IMR-90 (cell line): ENCODE measurements around the gene AKT3. TPM values are rescaled to one million over a fixed set of nuclear protein-coding genes. Genes with fewer than 3 reads are reported as not detected.

Experiments used
- ATAC-seq: fragments of 200-7000 bp; cut with Tn5 transposase; 2 replicates; pipeline ENCODE4 v1.9.1; 2020; ENCODE audit warnings: low read depth, mild to moderate bottlenecking, moderate library complexity
- BruUV-seq: library from RNA; stranded (reverse); fragments of 400-500 nt; replicated peaks from 2 replicates; lab custom pipeline; 2021; lab: Mats Ljungman, UMichigan
- CTCF ChIA-PET: fragments of 300-600 bp; formaldehyde crosslinking; extraction: SDS; loops from one replicate; lab custom pipeline; 2021; ENCODE audit warnings: antibody characterized with exemption; lab: Yijun Ruan, JAX
- POLR2A ChIA-PET: fragments of 300-600 bp; sonication (Branson Sonifier 250); formaldehyde crosslinking; loops from one replicate; lab custom pipeline; 2022; ENCODE audit warnings: antibody characterized with exemption; ENCODE audit not compliant: unreplicated experiment; lab: Charles Lee
- DNase-seq: peaks from one replicate; pipeline ENCODE4 v3.0.0; 2013
- H2AFZ ChIP-seq: replicated peaks from 2 replicates; pipeline ENCODE3; 2013; ENCODE audit warnings: low read length, mild to moderate bottlenecking; ENCODE audit not compliant: poor library complexity
- H2AK5ac ChIP-seq: 2 replicates; pipeline ENCODE4 v1.6.1; 2013; ENCODE audit warnings: low read depth, low read length, inconsistent platforms
- H2AK9ac ChIP-seq: replicated peaks from 2 replicates; pipeline ENCODE3; 2013; ENCODE audit warnings: mild to moderate bottlenecking, low read depth, low read length, moderate library complexity; ENCODE audit not compliant: poor library complexity
- H2BK120ac ChIP-seq: 2 replicates; pipeline ENCODE4 v1.6.1; 2013; ENCODE audit warnings: low read depth, low read length, inconsistent platforms
- H2BK15ac ChIP-seq: 3 replicates; pipeline ENCODE4 v1.6.1; 2013; ENCODE audit warnings: low read depth, low read length, inconsistent platforms
- H2BK20ac ChIP-seq: 2 replicates; pipeline ENCODE4 v1.6.1; 2013; ENCODE audit warnings: low read depth, mild to moderate bottlenecking, inconsistent platforms, low read length, moderate library complexity
- H2BK5ac ChIP-seq: 2 replicates; pipeline ENCODE4 v1.6.1; 2013; ENCODE audit warnings: mild to moderate bottlenecking, low read depth, low read length, inconsistent platforms; ENCODE audit not compliant: poor library complexity, severe bottlenecking
- H3K14ac ChIP-seq: replicated peaks from 2 replicates; pipeline ENCODE4 v1.6.1; 2013; ENCODE audit warnings: low read depth, low read length, inconsistent platforms
- H3K18ac ChIP-seq: 2 replicates; pipeline ENCODE4 v1.6.1; 2013; ENCODE audit warnings: low read depth, low read length, control low read depth
- H3K23ac ChIP-seq: 2 replicates; pipeline ENCODE4 v1.6.1; 2013; ENCODE audit warnings: low read depth, low read length, inconsistent platforms
- H3K27ac ChIP-seq: 2 replicates; pipeline ENCODE4 v1.5.1; 2013; ENCODE audit warnings: mild to moderate bottlenecking, control low read depth, low read length; ENCODE audit not compliant: insufficient read depth
- H3K27me3 ChIP-seq: 2 replicates; pipeline ENCODE4 v1.6.1; 2013; ENCODE audit warnings: low read length; ENCODE audit not compliant: control insufficient read depth, insufficient read depth
- H3K36me3 ChIP-seq: 2 replicates; pipeline ENCODE4 v1.6.1; 2013; ENCODE audit warnings: low read length, mixed read lengths; ENCODE audit not compliant: control insufficient read depth, insufficient read depth
- H3K4ac ChIP-seq: 2 replicates; pipeline ENCODE4 v1.6.1; 2013; ENCODE audit warnings: low read depth, low read length, inconsistent platforms
- H3K4me1 ChIP-seq: 2 replicates; pipeline ENCODE4 v1.6.1; 2013; ENCODE audit warnings: low read length, mixed read lengths; ENCODE audit not compliant: control insufficient read depth, insufficient read depth
- H3K4me2 ChIP-seq: 2 replicates; pipeline ENCODE4 v1.6.1; 2013; ENCODE audit warnings: low read depth, mild to moderate bottlenecking, control low read depth, low read length, moderate library complexity
- H3K4me3 ChIP-seq: 2 replicates; pipeline ENCODE4 v1.5.1; 2013; ENCODE audit warnings: low read depth, mild to moderate bottlenecking, control low read depth, low read length, moderate library complexity; ENCODE audit not compliant: insufficient read depth
- H3K56ac ChIP-seq: 2 replicates; pipeline ENCODE4 v1.6.1; 2013; ENCODE audit warnings: low read length, inconsistent platforms; ENCODE audit not compliant: insufficient read depth; ENCODE audit errors: extremely low read depth
- H3K79me1 ChIP-seq, 2 experiments: 2 replicates each; pipeline ENCODE4 v1.6.1; 2013; ENCODE audit warnings: low read length in 2 of 2, inconsistent platforms in 1 of 2, low read depth in 1 of 2
- H3K9ac ChIP-seq: 2 replicates; pipeline ENCODE4 v1.6.1; 2013; ENCODE audit warnings: low read depth, low read length, control low read depth
- H3K9me1 ChIP-seq: 2 replicates; pipeline ENCODE4 v1.6.1; 2013; ENCODE audit warnings: low read length, inconsistent platforms; ENCODE audit not compliant: insufficient read depth
- H3K9me3 ChIP-seq: 2 replicates; pipeline ENCODE4 v1.6.1; 2013; ENCODE audit warnings: low read length; ENCODE audit not compliant: control insufficient read depth, insufficient read depth
- H4K20me1 ChIP-seq: 2 replicates; pipeline ENCODE4 v1.6.1; 2013; ENCODE audit warnings: low read length, inconsistent platforms; ENCODE audit not compliant: insufficient read depth
- H4K5ac ChIP-seq: 2 replicates; pipeline ENCODE4 v1.6.1; 2013; ENCODE audit warnings: mild to moderate bottlenecking, low read depth, low read length, control low read depth
- H4K8ac ChIP-seq, 2 experiments: 2 replicates each; pipeline ENCODE4 v1.6.1; 2013; ENCODE audit warnings: low read depth in 2 of 2, low read length in 2 of 2, control low read depth in 1 of 2, inconsistent platforms in 1 of 2
- H4K91ac ChIP-seq: 2 replicates; pipeline ENCODE4 v1.6.1; 2013; ENCODE audit warnings: low read depth, low read length, inconsistent platforms; ENCODE audit not compliant: insufficient read depth
- FOS ChIP-seq: fragments of 150-350 bp; IDR thresholded peaks from 2 replicates; pipeline ENCODE4 v1.6.1; 2016; ENCODE audit warnings: low read depth, low read length
- MAZ ChIP-seq: IDR thresholded peaks from 2 replicates; pipeline ENCODE4 v1.6.1; 2012; ENCODE audit warnings: low read depth, mild to moderate bottlenecking, low read length, improper control_type of control experiment, moderate library complexity, borderline replicate concordance
- NFE2L2 ChIP-seq: fragments of 150-350 bp; IDR thresholded peaks from 2 replicates; pipeline ENCODE4 v1.6.1; 2016; ENCODE audit warnings: low read depth, mild to moderate bottlenecking, low read length
- POLR2A ChIP-seq: IDR thresholded peaks from 2 replicates; pipeline ENCODE4 v1.6.1; 2012; ENCODE audit warnings: mild to moderate bottlenecking, low read depth, low read length
- RCOR1 ChIP-seq: IDR thresholded peaks from 2 replicates; pipeline ENCODE4 v1.6.1; 2012; ENCODE audit warnings: mild to moderate bottlenecking, low read length, improper control_type of control experiment; ENCODE audit not compliant: insufficient replicate concordance
- WGBS, 2 experiments: methylation state at CpG; one replicate each; pipeline versions ENCODE4 v1.1.5 to v1.1.7; 2013; ENCODE audit warnings: missing lambda C conversion rate in 2 of 2; ENCODE audit not compliant: insufficient read length in 1 of 2; ENCODE audit errors: extremely low coverage in 2 of 2; 5-methylcytosine and 5-hydroxymethylcytosine counted together
- dilution Hi-C: fragments of 300-500 bp; cut with HindIII; formaldehyde crosslinking; loops from one replicate; pipeline ENCODE4 v1.14.3; 2018; ENCODE audit warnings: low sequenced_read_pairs; ENCODE audit not compliant: unreplicated experiment
- in situ Hi-C: fragments of 300-500 bp; cut with MboI; formaldehyde crosslinking; loops from 3 replicates; pipeline ENCODE4 v1.14.3; 2019; ENCODE audit warnings: low sequenced_read_pairs, inconsistent platforms, mixed read lengths
- intact Hi-C: fragments of 100-400 bp; cut with micrococcal nuclease; formaldehyde crosslinking; loops from 2 replicates; pipeline ENCODE4 v1.10.0; 2022
- polyA plus RNA-seq, 3 experiments: library from polyadenylated mRNA; depleted of rRNA; stranded (reverse); fragments of >200 nt; gene quantifications; 2 replicates each; pipeline ENCODE4 v1.2.3, GENCODE V29; 2012; ENCODE audit warnings: low replicate concordance in 1 of 3
- total RNA-seq: library from RNA; depleted of rRNA; stranded (reverse); fragments of >200 nt; gene quantifications from 2 replicates; pipeline ENCODE4 v1.2.3, GENCODE V29; 2012
- TF ChIP-seq, protein P1 (sequence below): fragments of 150-350 bp; IDR thresholded peaks from 2 replicates; pipeline ENCODE4 v1.6.1; 2016; ENCODE audit warnings: low read depth, mild to moderate bottlenecking, low read length, moderate library complexity, borderline replicate concordance

The AKT3 gene
- total and polyA plus RNA-seq, 2 of the 4 experiments (the other 2 are of a cell fraction), result 15.2 to 19.4 TPM

DNA sequence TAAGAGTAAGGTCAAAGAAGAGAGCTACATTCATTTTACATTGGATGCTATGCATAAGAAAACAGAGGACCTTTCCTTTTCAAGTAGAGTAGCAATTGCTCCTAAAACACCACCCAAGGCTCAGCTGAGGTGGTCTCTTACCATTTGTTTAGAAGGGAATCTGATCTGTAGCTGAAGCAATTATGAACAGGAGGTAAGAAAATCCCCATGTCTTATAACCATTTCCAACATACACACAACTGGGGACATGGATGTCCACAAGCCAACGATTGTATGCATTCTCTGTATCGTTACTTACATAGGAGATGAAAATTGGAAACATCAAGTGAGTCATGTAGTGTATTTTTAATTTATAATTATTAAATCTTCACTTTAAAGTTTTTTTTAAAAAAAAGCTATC, 132.0 kb downstream of the AKT3 start:
- Histone ChIP-seq H3K4me3 (no peak overlapping the region), H2AK9ac (no peak overlapping the region), H2BK120ac (peak overlapping the region; percentile 84), H3K27me3 (no peaks in the 10 kb centered on the region), H3K9me1 (peaks cover 6% of the 10 kb centered on the region), H3K14ac (0 out of 2 replicates have a peak overlapping the region, but pooled peaks have one; percentile 26), H3K23ac (peak overlapping the region; percentile 18; the same call in 1 of the 2 replicates), H2BK15ac (peak overlapping the region; percentile 90; the same call in 2 of the 3 replicates), H3K4me2 (no peak overlapping the region), H3K18ac (peak overlapping the region; percentile 92), H2BK5ac (peak overlapping the region; percentile 98), H3K27ac (peak overlapping the region; percentile 97; the same call in 1 of the 2 replicates), H4K5ac (peak overlapping the region; percentile 91; the same call in 1 of the 2 replicates), H4K8ac (peak overlapping the region; percentile 64 to 78), H2BK20ac (peak overlapping the region; percentile 98), H3K79me1 (peaks cover 13 to 47% of the 10 kb centered on the region in 2 experiments), H2AK5ac (peak overlapping the region; percentile 71), H3K56ac (0 out of 2 replicates have a peak overlapping the region, but pooled peaks have one; percentile 35), H4K20me1 (no peaks in the 10 kb centered on the region), H3K4me1 (peaks cover 16% of the 10 kb centered on the region), H3K9ac (no peak overlapping the region), H3K9me3 (no peaks in the 10 kb centered on the region), H4K91ac (peak overlapping the region; percentile 80; the same call in 1 of the 2 replicates), H3K36me3 (no peaks in the 10 kb centered on the region), H2AFZ (no peak overlapping the region), H3K4ac (peak overlapping the region; percentile 73)
- no TSS peak for BruUV-seq
- in situ Hi-C loops, result no loop called here
- ATAC-seq (no peak), DNase-seq (no peak)
- intact Hi-C loops, result loop anchor here (10.0 kb wide), 2 partner anchors 207 to 727 kb away; no protein-coding TSS in a partner anchor
- WGBS, 2 experiments, result no CpG with 5 or more reads among the region's 2 CpGs
- dilution Hi-C loops, result no loop called here
- CTCF ChIA-PET, result interaction anchor here (1.2 kb wide), 1 partner anchor 556 kb away, joined by 4 read pairs; no protein-coding TSS in a partner anchor
- no peak for TF ChIP-seq MAZ
- TF ChIP-seq POLR2A, result no peak
- no peak for TF ChIP-seq RCOR1
- no peak for TF ChIP-seq FOS
- TF ChIP-seq, protein P1, sequence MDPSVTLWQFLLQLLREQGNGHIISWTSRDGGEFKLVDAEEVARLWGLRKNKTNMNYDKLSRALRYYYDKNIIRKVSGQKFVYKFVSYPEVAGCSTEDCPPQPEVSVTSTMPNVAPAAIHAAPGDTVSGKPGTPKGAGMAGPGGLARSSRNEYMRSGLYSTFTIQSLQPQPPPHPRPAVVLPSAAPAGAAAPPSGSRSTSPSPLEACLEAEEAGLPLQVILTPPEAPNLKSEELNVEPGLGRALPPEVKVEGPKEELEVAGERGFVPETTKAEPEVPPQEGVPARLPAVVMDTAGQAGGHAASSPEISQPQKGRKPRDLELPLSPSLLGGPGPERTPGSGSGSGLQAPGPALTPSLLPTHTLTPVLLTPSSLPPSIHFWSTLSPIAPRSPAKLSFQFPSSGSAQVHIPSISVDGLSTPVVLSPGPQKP, result no peak
- TF ChIP-seq NFE2L2, result no peak
- POLR2A ChIA-PET, result no interaction called here
